Activated CD4-positive, alpha-beta T cell treated with anti-CD3 and anti-CD28 coated beads for 4 hours (primary cell): ENCODE measurements around the gene DOC2A.

Experiments used
- DNase-seq, 2 donors: peaks; one replicate each; pipeline ENCODE4 v3.0.0-alpha.2; 2020

The DOC2A gene

GRCh38 chr16:30003670-30004423 lies 7.0 kb downstream of the DOC2A start:
- DNase-seq: no peak

GRCh38 chr16:30002614-30003346 lies 8.0 kb downstream of the DOC2A start:
- DNase-seq: no peak

- no peak for DNase-seq
These were observed 9.8 kb downstream of the DOC2A start for GRCh38 chr16:30000735-30001631.

- DNase-seq: no peak
These were observed 11.2 kb downstream of the DOC2A start for GRCh38 chr16:29999605-30000004.

DNA sequence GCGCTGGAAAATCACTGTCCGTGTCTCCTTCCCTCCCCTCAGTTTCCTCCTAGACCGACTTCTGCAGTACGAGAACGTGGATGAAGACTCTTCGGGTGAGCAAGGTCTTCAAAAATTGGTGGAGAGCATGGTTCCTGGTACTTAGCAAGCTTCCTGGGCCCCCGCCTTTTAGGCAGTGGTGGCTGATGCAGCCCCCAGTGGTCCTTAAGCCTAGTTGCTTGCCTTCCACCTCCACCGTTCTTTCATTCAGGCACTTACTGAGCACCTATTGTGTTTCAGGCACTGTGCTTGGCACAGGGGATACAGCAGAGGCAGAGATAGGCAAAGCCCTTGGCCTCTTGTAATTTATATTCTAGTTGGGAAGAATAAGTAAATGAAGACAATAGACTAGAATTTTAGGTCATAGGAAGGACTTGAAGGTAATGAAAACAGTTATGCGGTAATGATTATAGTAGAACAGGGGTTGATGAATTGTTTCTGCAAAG lies 14.0 kb downstream of the DOC2A start:
- DNase-seq: no peak

GRCh38 chr16:29995911-29996765 lies 14.7 kb downstream of the DOC2A start, which contains the start of gene INO80E:
Gene INO80E (plus strand): TSS chr16:29996241. CDS start chr16:29996311, 70 bp downstream.
- peak; percentile 99 for DNase-seq

DNA sequence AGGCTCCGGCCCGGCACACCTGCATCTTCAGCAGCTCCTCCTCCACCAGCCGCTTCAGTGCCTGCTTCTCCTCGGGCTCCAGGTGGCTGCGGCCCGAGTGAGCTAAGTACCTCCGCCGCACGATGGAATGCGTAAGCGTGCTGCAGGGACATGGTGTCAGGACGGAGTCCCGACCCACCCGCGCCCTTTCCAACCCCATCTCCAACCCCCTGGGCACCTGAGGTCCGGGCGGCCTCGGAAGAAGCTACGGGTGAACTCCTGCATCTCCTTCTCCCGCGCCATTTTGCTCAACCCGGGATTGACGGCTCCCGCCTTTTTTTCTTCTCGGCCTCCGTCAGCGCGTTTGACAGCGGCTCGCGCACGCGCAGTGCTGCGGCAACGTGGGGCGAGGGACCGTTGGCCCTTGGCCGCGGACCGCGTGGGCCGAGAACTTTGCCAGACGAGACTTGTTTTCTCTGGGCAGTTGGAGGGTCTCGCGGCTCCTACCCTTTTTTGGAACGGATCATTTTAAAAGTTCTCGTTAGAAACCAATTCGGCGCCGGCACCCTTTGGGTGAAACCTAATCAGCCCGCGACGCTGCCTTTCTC lies 15.4 kb downstream of the DOC2A start, which contains the start of gene HIRIP3:
Gene HIRIP3, minus strand, starts transcription at position 294 of the 587 bp plus-strand sequence. Its CDS starts 12 bp downstream, at position 282.
- DNase-seq: peak; percentile 81 to 83

DNA sequence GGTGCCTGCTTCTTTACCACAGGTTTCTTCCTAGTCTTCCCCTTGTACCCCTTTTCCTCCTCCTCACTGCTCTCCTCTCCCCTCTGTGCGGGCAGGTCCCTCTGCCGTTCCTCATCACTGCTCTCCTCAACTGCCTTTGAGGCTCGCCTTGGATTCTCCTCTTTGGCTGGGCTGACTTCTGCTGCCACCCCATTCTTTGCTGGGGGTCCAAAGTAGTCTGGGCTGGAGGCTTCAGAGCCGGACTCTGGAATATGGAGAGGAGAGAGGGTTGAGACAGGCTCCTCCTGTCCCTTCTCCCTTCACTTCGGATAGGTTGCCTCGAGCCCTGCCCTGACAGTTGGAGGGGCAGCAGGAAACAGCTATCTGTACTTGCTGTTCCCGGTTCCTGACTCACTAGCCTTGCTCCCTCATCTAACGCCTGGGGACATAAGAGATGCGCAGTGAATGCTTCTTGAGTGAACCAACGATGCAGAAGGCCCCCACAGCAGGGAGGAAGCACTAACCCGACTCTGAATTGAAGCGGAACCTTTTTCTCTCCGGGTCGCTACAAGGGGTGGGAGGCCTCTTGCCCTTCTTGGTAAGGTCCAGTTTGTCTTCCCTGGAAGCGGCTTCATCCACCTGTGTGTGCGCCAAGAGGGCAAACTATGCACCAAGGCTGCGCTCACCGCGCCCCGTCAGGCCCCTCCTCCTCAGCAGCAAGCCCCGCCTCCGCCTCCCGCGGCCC lies 16.1 kb downstream of the DOC2A start:
- DNase-seq: peak in 1 of 2 donors; percentile 64

GRCh38 chr16:29993903-29994599 lies 16.8 kb downstream of the DOC2A start:
- no peak for DNase-seq

GRCh38 chr16:29993191-29993902 lies 17.5 kb downstream of the DOC2A start:
- DNase-seq: no peak

DNA sequence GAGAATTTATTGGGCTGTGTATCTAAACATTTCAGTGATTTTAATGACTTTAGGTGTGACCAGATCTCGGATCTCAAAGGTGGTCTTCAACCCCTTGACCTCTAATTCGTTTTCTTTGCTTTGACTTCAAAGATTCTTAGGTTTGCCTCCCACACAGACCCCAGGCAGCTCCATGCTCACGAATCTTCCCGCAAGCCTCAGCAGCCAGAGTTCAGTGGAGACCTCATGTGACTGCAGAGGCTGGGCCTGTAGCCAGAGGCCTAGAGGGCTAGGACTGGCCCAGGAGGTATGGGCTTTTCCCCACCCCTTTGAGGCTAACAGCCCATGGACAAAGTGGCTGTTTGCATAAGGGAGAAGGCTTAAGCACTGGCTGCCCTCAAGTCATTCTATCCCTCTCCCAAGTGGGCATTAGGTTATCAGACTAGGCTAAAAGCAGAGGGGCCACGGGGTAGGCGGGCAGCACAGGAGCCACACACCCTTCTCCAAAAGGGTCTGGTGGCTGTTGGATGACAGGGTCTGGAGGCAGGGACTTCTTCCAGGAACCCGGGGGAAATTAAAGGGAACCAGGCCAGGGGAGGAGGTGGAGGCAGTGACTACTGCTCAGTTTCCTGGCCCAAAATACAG lies 18.4 kb downstream of the DOC2A start:
- no peak for DNase-seq

DNA sequence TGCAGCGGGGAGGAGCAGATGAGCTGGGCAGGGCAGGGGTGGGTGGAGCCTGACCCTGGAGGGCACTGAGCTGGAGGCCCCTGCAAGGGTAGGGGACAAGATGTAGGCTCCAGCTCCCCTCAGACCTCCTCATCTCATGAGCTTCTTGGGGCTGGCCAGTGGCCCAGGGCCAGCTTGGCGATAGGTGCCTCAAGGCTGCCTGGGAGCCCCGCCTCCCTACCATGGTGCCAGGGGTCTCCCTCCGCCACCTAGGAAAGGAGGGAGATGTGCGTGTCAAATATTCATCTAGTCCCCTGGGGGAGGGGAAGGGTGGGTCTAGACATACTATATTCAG lies 19.3 kb downstream of the DOC2A start:
- no peak for DNase-seq

GRCh38 chr16:29990883-29991570 lies 19.8 kb downstream of the DOC2A start:
- no peak for DNase-seq

DNA sequence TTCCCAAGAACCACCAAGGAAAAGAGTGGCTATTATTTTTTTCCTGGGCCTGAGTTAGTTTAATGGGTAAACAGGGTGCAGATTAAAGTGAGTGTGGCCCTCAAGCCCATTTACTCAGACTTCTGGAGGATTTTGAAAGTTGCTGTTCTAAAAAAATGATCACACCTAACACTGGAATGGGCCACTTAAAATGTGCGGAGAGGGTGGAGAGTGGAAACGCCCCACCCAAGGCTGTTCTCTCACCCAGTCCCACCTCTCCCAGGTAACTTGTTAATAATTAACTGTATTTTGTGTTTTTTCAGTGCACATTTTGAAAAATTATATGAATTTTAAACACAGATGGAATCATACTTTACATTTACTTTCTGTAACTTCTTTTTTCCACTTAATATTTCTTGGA lies 20.8 kb downstream of the DOC2A start:
- no peak for DNase-seq

DNA sequence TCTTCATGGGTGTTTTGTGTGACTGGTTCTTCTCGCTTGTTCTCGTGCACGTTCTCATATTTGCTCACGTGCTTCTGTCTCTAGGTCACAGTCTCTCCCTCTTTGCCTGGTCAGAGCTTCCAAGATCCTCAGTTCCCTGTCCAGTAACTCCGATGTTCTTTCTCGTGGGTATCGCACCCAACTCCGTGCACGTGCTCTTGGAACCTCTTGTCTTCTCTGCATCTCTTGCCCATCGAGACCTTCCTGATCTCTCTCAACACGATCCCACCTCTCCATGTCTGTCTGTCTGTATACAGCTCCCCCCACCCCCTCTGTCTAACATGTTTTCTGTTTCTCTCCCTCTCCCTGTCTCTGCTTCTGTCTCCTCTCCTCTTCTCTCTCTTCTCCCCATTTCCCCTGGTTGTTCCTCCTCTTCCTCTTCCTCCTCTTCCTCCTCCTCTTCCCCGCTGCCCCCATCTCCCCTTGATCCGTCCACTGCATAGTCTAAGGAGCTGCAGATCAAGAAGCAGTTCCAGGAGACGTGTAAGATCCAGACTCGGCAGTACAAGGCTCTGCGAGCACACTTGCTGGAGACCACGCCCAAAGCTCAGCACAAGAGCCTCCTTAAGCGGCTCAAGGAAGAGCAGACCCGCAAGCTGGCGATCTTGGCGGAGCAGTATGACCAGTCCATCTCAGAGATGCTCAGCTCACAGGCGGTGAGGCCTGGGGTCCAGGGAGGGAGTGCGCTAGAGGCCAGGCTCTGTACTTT lies 21.5 kb downstream of the DOC2A start:
- DNase-seq: no peak

DNA sequence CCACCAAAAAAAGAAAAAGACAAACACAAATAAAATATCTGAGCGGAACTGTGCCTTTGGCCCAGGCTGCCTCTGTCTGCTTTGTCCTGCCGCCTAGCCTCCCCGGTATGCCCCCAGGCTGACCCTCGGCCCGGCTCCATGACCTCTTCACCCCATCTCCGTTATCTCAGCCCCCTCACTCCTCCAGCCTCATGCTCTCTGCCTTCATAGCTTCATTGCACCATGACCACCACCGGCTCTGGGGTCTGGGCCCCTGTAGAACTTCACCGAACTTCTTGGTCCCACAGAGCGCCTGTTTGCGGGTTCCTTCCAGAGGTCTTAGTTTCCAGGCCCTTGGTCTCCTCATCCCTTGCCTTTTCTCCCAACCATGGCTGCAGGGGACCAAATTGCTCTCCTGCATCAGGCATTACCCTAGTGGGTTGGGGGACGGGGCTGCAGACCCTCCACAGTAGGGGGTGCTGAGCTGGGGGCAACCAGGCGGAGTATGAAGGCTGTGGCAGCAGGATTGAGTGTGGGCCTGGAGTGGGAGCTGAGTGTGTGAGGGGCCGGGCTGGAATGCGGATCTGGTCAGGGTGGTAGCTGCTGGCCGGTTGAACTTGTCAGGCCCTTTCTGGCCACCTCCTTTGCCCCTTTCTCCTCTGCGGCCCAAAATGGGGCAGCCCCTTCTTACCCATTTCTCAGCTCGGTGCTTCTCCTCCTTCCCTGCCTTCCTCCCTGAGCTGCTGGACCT lies 22.3 kb downstream of the DOC2A start:
- DNase-seq: no peak
